ENCODE data around the gene ATL2.

Gene ATL2

DNA sequence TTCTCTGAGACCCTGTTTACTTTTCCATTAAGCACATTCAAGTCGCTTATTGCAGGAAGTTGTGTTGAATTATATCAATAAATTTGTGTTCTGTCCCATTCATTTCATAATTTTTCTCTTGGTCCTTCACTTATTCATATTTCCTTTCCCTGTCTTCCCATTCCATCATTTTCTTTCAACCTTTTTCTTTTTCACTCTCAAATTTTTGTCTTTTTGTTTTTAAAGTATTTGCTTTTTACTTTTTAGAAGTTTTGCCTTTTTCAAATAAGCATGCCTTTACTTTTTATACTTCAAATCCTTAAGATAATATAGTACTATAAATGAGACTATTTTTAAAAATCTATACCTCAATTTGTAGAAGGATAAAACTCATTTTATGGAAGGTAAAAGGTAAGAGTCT, 120.5 kb downstream of the ATL2 start:
- in situ Hi-C loops (cut with MboI; ENCODE audit: low sequenced_read_pairs), result loop anchor here (25.0 kb wide), 1 partner anchor 869 kb away; no protein-coding TSS in a partner anchor

DNA sequence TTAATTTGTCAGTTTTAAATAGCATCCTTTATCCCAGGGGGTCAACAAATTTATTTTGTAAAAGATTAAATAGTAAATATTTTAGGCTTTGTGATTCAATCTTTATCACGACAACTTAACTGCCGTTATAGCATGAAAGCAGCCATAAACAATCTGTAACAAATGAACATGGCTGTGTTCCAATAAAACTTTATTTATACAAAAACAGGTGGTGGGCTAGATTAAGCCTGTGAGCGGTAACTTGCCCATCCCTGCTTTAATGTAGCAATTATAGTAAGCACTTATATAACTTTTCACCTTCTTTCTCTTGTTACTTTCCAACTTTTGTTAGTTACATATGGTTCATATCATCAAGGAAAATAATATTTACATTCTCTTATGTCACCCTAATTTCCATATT, 121.9 kb downstream of the ATL2 start:
- in situ Hi-C loops (cut with MboI; ENCODE audit: low sequenced_read_pairs), result loop anchor here (25.0 kb wide), 1 partner anchor 868 kb away; no protein-coding TSS in a partner anchor

DNA sequence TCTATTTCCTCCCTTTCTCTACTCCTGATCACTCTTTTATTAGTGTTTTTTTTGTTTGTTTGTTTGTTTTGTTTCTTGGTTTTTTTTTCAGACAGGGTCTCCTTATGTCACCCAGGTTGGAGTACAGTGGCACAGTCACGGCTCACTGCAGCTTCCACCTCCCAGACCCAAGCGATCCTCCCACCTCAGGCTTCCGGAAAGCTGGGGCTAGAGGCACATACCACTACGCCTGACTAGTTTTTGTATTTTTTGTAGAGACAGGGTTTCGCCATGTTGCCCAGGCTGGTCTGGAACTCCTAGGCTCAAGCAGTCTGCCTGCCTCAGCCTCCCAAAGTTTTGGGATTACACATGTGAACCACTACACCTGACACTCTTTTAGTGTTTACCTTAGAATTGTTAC, 122.3 kb downstream of the ATL2 start:
- in situ Hi-C loops (cut with MboI; ENCODE audit: low sequenced_read_pairs), result loop anchor here (25.0 kb wide), 1 partner anchor 867 kb away; no protein-coding TSS in a partner anchor

DNA sequence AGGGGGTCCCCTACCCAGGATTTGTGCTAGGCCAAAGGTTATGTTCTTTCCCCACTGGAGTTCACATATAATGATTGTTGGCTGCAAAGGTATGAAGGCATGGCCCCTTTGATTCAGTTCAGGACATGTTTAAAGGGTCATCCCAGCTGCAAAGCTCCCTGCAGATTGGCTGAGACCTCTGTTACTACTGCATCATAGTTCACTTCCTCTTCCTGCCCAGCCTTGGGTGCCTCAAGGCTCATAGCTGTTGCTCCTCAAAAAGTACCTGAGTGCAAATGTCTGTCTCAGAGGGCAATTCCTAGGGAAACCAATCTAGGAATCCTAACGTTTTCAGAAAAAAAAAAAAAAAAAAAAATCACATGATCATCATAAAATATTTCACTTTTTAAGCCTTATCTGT, 125.1 kb downstream of the ATL2 start:
- in situ Hi-C loops (cut with MboI; ENCODE audit: low sequenced_read_pairs), result loop anchor here (25.0 kb wide), 1 partner anchor 865 kb away; no protein-coding TSS in a partner anchor

DNA sequence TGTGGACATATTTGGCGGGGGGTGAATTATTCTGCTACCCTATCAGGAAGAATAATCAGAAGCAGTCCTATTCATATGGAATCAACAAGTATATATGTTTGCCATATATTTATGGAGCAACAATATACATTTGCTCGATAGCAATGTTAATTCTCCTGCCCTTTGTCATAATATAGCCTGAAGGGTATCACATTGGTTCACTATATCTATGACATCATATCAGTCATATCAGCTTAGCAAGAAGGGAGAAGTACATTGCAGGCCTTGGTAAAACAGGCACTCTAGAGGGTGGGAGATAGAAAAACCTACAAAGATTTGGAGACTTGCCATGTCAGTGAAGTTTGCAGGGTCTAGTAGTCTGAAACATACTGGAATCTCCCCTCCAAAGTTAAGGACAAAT, 128.4 kb downstream of the ATL2 start:
- in situ Hi-C loops (cut with MboI; ENCODE audit: low sequenced_read_pairs), result no loop called here

DNA sequence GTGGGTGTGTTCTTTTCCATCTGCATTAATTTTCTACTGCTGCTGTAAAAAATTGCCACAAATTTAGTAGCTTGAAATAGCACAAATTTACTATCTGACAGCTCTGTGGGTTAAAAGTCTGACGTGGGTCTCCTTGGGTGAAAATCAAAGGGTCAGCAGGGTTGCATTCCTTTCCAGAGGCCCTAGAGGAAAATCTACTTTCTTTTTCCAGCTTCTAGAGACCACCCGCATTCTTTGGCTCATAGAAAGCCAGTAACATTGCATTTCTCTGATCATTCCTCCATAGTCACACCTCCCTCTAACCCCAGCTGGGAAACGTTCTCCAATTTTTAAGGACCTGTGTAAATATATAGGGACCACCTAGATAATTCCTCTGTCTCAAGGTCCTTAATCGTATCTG, 128.8 kb downstream of the ATL2 start:
- in situ Hi-C loops (cut with MboI; ENCODE audit: low sequenced_read_pairs), result no loop called here

DNA sequence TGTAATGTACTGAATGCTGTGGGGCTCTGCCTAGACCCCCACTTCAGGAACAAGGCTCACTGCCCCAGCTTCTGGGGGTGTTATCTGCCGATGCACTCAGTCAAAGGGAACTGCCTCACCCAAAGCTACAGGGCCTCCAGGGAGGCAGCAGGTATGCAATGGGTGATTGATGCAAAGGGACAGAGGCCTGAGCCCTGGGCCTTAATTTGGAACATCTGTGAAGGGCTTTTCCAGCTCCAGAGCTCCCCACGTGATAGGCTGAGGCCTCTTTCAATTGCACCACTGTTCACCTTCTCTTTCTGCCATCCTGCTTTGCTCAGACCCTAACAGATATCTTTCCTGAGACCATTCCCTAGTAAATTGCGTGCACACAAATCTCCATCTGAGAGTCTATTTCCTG, 131.0 kb downstream of the ATL2 start:
- in situ Hi-C loops (cut with MboI; ENCODE audit: low sequenced_read_pairs), result no loop called here

DNA sequence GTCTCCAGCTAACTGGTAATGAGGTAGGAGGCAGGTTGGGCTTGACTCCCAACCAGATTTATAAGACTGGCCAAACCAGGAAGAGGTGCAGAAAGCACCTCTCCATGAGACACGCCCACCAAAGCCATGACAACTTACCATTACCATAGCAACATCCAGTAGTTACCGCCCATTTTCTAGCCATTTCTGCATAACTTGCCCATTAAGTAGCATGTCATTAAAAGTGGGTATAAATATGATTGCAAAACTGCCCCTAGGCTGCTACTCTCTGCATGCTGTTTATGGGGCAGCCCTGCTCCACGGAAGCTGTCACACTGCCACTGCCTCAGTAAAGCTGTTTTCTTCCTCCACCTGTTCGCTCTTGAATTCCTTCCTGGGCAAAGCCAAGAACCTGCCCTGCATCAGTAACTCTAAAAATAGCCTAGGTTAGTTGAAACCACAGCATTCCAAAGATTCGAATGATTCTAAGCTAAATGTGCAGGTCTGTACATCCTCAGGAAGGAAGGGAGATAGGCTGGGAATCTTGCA, 131.9 kb downstream of the ATL2 start:
- in situ Hi-C loops (cut with MboI; ENCODE audit: low sequenced_read_pairs), result no loop called here

DNA sequence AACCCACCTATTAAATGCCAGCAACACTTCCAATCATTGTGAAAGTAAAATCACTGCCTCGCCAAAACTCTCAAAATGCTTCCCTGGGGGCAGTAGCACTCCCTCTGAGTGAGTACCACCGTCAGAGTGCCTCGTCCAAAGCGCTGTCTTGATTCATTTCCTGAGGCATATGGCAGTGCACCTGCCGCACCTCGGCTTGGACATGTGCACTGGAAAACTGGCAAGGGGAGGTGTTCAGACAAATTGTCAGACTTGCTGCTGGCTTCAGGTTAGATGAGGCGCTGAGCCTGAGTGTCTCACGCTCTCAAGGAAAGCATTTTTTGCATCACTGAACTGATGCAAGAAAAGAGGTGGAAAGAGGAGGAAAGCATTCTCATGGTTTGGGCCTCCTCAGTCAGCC, 132.8 kb downstream of the ATL2 start:
- in situ Hi-C loops (cut with MboI; ENCODE audit: low sequenced_read_pairs), result no loop called here
